K562 (cell line): ENCODE measurements around the gene LIPI. TPM values are rescaled to one million over a fixed set of nuclear protein-coding genes. Genes with fewer than 3 reads are reported as not detected.

Experiments used
- ATAC-seq: fragments of 200-7000 bp; cut with Tn5 transposase; 3 replicates; pipeline ENCODE4 v1.9.1; 2020; ENCODE audit warnings: moderate library complexity
- BruUV-seq: library from RNA; stranded (reverse); fragments of 400-500 nt; replicated peaks from 2 replicates; lab custom pipeline; 2021; lab: Mats Ljungman, UMichigan
- CTCF ChIA-PET: fragments of 300-600 bp; formaldehyde crosslinking; extraction: SDS; loops from one replicate; lab custom pipeline; 2021; ENCODE audit warnings: low intra/inter-chr PET ratio; lab: Yijun Ruan, JAX
- POLR2A ChIA-PET: fragments of 300-600, 350-650 bp; sonication (Branson Sonifier 250); formaldehyde crosslinking; extraction: SDS; loops from one replicate; lab custom pipeline; 2021; ENCODE audit warnings: antibody characterized with exemption, inconsistent platforms; lab: Yijun Ruan, JAX
- DNase-seq, 4 experiments: peaks; one replicate each; pipeline versions ENCODE4 v3.0.0 to v3.0.0-alpha.2; 2011 to 2018; ENCODE audit warnings: low spot score in 3 of 4, mixed read lengths in 3 of 4; ENCODE audit errors: extremely low read depth in 1 of 4
- FAIRE-seq: peaks from 2 replicates; lab custom pipeline; 2011; peaks lifted over from hg19 to GRCh38; lab: Jason Lieb, UNC
- H2AFZ ChIP-seq: 2 replicates; pipeline ENCODE4 v1.6.0; 2011; ENCODE audit warnings: low read depth, low read length, control low read depth, inconsistent platforms
- H3K27ac ChIP-seq: fragments of 200-600 bp; 3 replicates; pipeline ENCODE4 v1.8.0; 2011; ENCODE audit warnings: low read depth, mild to moderate bottlenecking, control low read depth, inconsistent platforms, low read length, moderate library complexity, mixed read lengths; ENCODE audit errors: extremely low read depth
- H3K27me3 ChIP-seq, 2 experiments: fragments of 300-600 bp in 1 of 2; 2 replicates in 1 of 2; 3 replicates in 1 of 2; pipeline versions ENCODE4 v1.6.0 to v1.8.0; 2011; ENCODE audit warnings: inconsistent platforms in 2 of 2, low read length in 2 of 2, mild to moderate bottlenecking in 1 of 2, mixed read lengths in 1 of 2, moderate library complexity in 1 of 2; ENCODE audit not compliant: control insufficient read depth in 2 of 2, insufficient read depth in 2 of 2
- H3K36me3 ChIP-seq: fragments of 300-600 bp; 3 replicates; pipeline ENCODE4 v1.8.0; 2011; ENCODE audit warnings: mild to moderate bottlenecking, low read length, inconsistent platforms; ENCODE audit not compliant: control insufficient read depth, insufficient read depth
- H3K4me1 ChIP-seq, 2 experiments: fragments of 200-600 bp in 1 of 2; replicated peaks in 1 of 2; 2 replicates in 1 of 2; 3 replicates in 1 of 2; pipeline versions ENCODE4 v1.5.1 to v1.8.0; 2011; ENCODE audit warnings: inconsistent platforms in 2 of 2, low read length in 2 of 2, mild to moderate bottlenecking in 1 of 2, mixed read lengths in 1 of 2, moderate library complexity in 1 of 2; ENCODE audit not compliant: control insufficient read depth in 2 of 2, insufficient read depth in 2 of 2
- H3K4me2 ChIP-seq: 2 replicates; pipeline ENCODE4 v1.6.1; 2011; ENCODE audit warnings: low read length, control low read depth, inconsistent platforms, mixed read lengths; ENCODE audit not compliant: insufficient read depth
- H3K4me3 ChIP-seq: fragments of 200-600 bp; sonication (generic), shearing (Covaris generic); 2 replicates; pipeline ENCODE4 v1.5.1; 2016; ENCODE audit warnings: control low read depth, inconsistent platforms
- H3K79me2 ChIP-seq: fragments of 200-600 bp; 3 replicates; pipeline ENCODE4 v1.8.0; 2011; ENCODE audit warnings: low read length, inconsistent platforms; ENCODE audit not compliant: control insufficient read depth, insufficient read depth
- H3K9ac ChIP-seq, 2 experiments: 2 replicates each; pipeline versions ENCODE4 v1.6.0 to v1.6.1; 2011; ENCODE audit warnings: low read depth in 2 of 2, low read length in 2 of 2, control low read depth in 1 of 2, inconsistent platforms in 1 of 2, mild to moderate bottlenecking in 1 of 2, mixed read lengths in 1 of 2; ENCODE audit not compliant: insufficient read depth in 1 of 2
- H3K9me1 ChIP-seq: one replicate; pipeline ENCODE4 v1.6.0; 2011; ENCODE audit warnings: inconsistent platforms, mild to moderate bottlenecking, low read length, moderate library complexity; ENCODE audit not compliant: control insufficient read depth, insufficient read depth
- H3K9me3 ChIP-seq: replicated peaks from 2 replicates; pipeline ENCODE4 v1.5.1; 2011; ENCODE audit warnings: low read depth, low read length, inconsistent platforms; ENCODE audit not compliant: control insufficient read depth, insufficient read depth
- H4K20me1 ChIP-seq: replicated peaks from 2 replicates; pipeline ENCODE4 v1.6.1; 2011; ENCODE audit warnings: low read length, inconsistent platforms, mixed read lengths; ENCODE audit not compliant: control insufficient read depth, insufficient read depth
- ADNP ChIP-seq: fragments of 200-800 bp; sonication (Bioruptor generic); IDR thresholded peaks from 2 replicates; pipeline ENCODE4 v1.6.1; 2016; ENCODE audit warnings: missing genetic modification characterization, missing compliant biosample characterization
- BCOR ChIP-seq: fragments of 450-650 bp; IDR thresholded peaks from 2 replicates; pipeline ENCODE4 v1.6.1; 2016
- FOXM1 ChIP-seq, 2 experiments: fragments of 450-650 bp in 1 of 2; sonication (generic) in 1 of 2; formaldehyde crosslinking in 1 of 2; IDR thresholded peaks; 2 replicates each; pipeline versions ENCODE4 v1.6.1 to v1.9.0; 2017 to 2022; ENCODE audit warnings: low read depth in 2 of 2, mild to moderate bottlenecking in 2 of 2, missing genetic modification reagents in 1 of 2, moderate library complexity in 1 of 2
- GATAD2A ChIP-seq: fragments of 450-650 bp; IDR thresholded peaks from 2 replicates; pipeline ENCODE4 v1.6.1; 2017
- HDGF ChIP-seq: fragments of 450-650 bp; IDR thresholded peaks from 2 replicates; pipeline ENCODE4 v1.6.1; 2016
- HNRNPLL ChIP-seq: fragments of 200-400 bp; formaldehyde crosslinking; IDR thresholded peaks from 2 replicates; pipeline ENCODE4 v1.6.1; 2017; ENCODE audit warnings: low read length, low read depth, mild to moderate bottlenecking; ENCODE audit not compliant: poor library complexity, severe bottlenecking
- NCOA4 ChIP-seq: fragments of 450-650 bp; IDR thresholded peaks from 2 replicates; pipeline ENCODE4 v1.6.1; 2018; ENCODE audit warnings: mild to moderate bottlenecking; ENCODE audit not compliant: partially characterized antibody
- PRPF4 ChIP-seq: fragments of 200-400 bp; formaldehyde crosslinking; IDR thresholded peaks from one replicate; pipeline ENCODE4 v1.6.1; 2017; ENCODE audit warnings: low read length, low read depth, mild to moderate bottlenecking; ENCODE audit not compliant: insufficient read depth, poor library complexity, severe bottlenecking
- RBBP5 ChIP-seq: fragments of 200-600 bp; sonication (generic); IDR thresholded peaks from 2 replicates; pipeline ENCODE4 v1.6.1; 2012; ENCODE audit warnings: borderline replicate concordance, mild to moderate bottlenecking, low read length, control low read depth, inconsistent platforms; ENCODE audit not compliant: insufficient read depth, poor library complexity, severe bottlenecking
- RBM22 ChIP-seq: fragments of 200-400 bp; formaldehyde crosslinking; IDR thresholded peaks from 2 replicates; pipeline ENCODE4 v1.6.1; 2018; ENCODE audit warnings: low read length, low read depth; ENCODE audit not compliant: poor library complexity, severe bottlenecking
- SIN3B ChIP-seq: fragments of 450-650 bp; IDR thresholded peaks from 2 replicates; pipeline ENCODE4 v1.6.1; 2017; ENCODE audit warnings: low read depth, mild to moderate bottlenecking, moderate library complexity
- SMARCE1 ChIP-seq: fragments of 450-650 bp; IDR thresholded peaks from 2 replicates; pipeline ENCODE4 v1.7.1; 2016; ENCODE audit warnings: mild to moderate bottlenecking
- ZNF175 ChIP-seq: fragments of 200-800 bp; sonication (Bioruptor generic); IDR thresholded peaks from 2 replicates; pipeline ENCODE4 v1.6.1; 2016; ENCODE audit warnings: low read depth, mild to moderate bottlenecking, missing genetic modification characterization, missing compliant biosample characterization
- ZNF57 ChIP-seq: fragments of 450-650 bp; formaldehyde crosslinking; IDR thresholded peaks from 2 replicates; pipeline ENCODE4 v1.4.0; 2020; ENCODE audit warnings: mild to moderate bottlenecking, moderate library complexity
- ZNF696 ChIP-seq: fragments of 250-450 bp; sonication (Bioruptor Pico); conservative IDR thresholded peaks from 2 replicates; pipeline ENCODE4 v1.4.0; 2020; ENCODE audit warnings: mild to moderate bottlenecking, moderate library complexity
- ZNF707 ChIP-seq: fragments of 250-450 bp; sonication (Bioruptor Pico); conservative IDR thresholded peaks from 2 replicates; pipeline ENCODE4 v1.8.0; 2022; ENCODE audit warnings: inconsistent platforms, mild to moderate bottlenecking, moderate library complexity
- WGBS: fragments of 100-300 bp; shearing (Covaris generic); methylation state at CpG from one replicate; pipeline ENCODE4 v1.1.6; 2016; ENCODE audit warnings: low coverage, mixed read lengths; ENCODE audit not compliant: insufficient coverage; ENCODE audit errors: missing lambda C conversion rate; 5-methylcytosine and 5-hydroxymethylcytosine counted together
- in situ Hi-C: fragments of 300-500 bp; cut with MboI; formaldehyde crosslinking; loops from 4 replicates; pipeline ENCODE4 v1.15.0; 2018; ENCODE audit warnings: inconsistent platforms, mixed read lengths
- intact Hi-C: fragments of 100-400 bp; cut with micrococcal nuclease; formaldehyde crosslinking; loops from 2 replicates; pipeline ENCODE4 v1.14.2; 2022
- polyA plus RNA-seq, 8 experiments: library from polyadenylated mRNA; depleted of rRNA in 4 of 8; stranded (reverse) in 5 of 8; unstranded in 3 of 8; fragments of >200 nt; fragmentation: Nextera tagmentation in 2 of 8; fragmentation: Illumina TruSeq in 1 of 8; extraction: Ambion mirVana in 2 of 8; extraction: Trizol in 1 of 8; gene quantifications; 2 replicates each; pipeline versions ENCODE4 v1.2.1 to v1.2.3, GENCODE V29; 2011 to 2014; ENCODE audit warnings: inconsistent platforms in 1 of 8, missing spikeins in 1 of 8
- total RNA-seq, 7 experiments: library from RNA; depleted of rRNA in 6 of 7; stranded (reverse); fragments of >200 nt in 6 of 7; fragmentation: Illumina TruSeq in 2 of 7; extraction: Trizol in 2 of 7; gene quantifications; 2 replicates each; pipeline versions ENCODE4 v1.2.1 to v1.2.3, GENCODE V29; 2011 to 2021; ENCODE audit warnings: low replicate concordance in 1 of 7

The LIPI gene
- total and polyA plus RNA-seq, 9 of the 15 experiments (the other 6 are each of a cell fraction or from before 2014, with no cell fraction given), result not detected

DNA sequence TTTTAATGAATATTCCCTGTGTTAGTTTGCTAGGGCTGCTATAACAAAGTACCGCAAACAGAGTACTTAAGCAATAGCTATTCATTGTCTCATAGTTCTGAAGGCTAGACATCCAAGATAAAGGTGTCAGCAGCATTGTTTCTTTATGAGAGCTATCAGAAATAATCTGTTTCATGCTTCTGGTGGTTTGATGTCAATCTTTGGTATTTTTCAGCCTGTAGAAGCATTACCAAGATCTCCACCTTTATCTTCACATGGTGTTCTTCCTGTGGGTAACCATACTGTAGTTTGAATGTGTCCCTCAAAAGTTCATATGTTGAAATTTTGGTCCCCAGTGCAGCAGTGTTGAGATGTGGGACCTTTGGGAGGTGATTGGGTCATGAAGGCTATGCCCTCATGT is 12.6 kb upstream of the LIPI start:
- H3K9me1 ChIP-seq, result no peaks in the 10 kb centered on the region
- no peak overlapping the region for H2AFZ ChIP-seq
- no peak overlapping the region for H3K9ac ChIP-seq
- peaks cover under 1% of the 10 kb centered on the region for H3K9me3 ChIP-seq
- no TSS peak for BruUV-seq
- ATAC-seq, result no peak
- in situ Hi-C loops (no loop called here), intact Hi-C loops (no loop called here)
- H3K79me2 ChIP-seq, result no peaks in the 10 kb centered on the region
- WGBS, result 5% methylated on average over 1 of the region's 1 CpG
- no peaks in the 10 kb centered on the region for H3K27me3 ChIP-seq
- no peak for DNase-seq
- no peak for FAIRE-seq
- no peak for TF ChIP-seq RBM22
- no peak for TF ChIP-seq ZNF175
- no peak for TF ChIP-seq NCOA4
- no peak for TF ChIP-seq HDGF
- TF ChIP-seq GATAD2A, result no peak
- no peak for TF ChIP-seq ZNF707 (CRISPR knock-in tag)
- no peak for TF ChIP-seq ZNF57 (CRISPR knock-in tag)
- TF ChIP-seq BCOR, result no peak
- TF ChIP-seq ADNP, result no peak
- no peak for TF ChIP-seq SIN3B
- TF ChIP-seq FOXM1 (IDR thresholded peaks at IDR 0.05; ENCODE audit: low read depth), result no peak
- no peak for TF ChIP-seq FOXM1 (CRISPR knock-in tag; IDR thresholded peaks at IDR 0.05; ENCODE audit: low read depth)
- no peak for TF ChIP-seq RBBP5
- TF ChIP-seq PRPF4, result no peak
- TF ChIP-seq SMARCE1, result no peak
- TF ChIP-seq HNRNPLL, result no peak
- TF ChIP-seq ZNF696 (CRISPR knock-in tag), result no peak
- ChIA-PET CTCF (no interaction called here), POLR2A (no interaction called here)
- H3K27ac ChIP-seq, result no peak overlapping the region
- no peak overlapping the region for H3K4me3 ChIP-seq
- H3K36me3 ChIP-seq, result no peaks in the 10 kb centered on the region
- H3K4me1 ChIP-seq, result no peaks in the 10 kb centered on the region
- no peak overlapping the region for H3K4me2 ChIP-seq
- H4K20me1 ChIP-seq, result no peaks in the 10 kb centered on the region
